Hematopoietic multipotent progenitor cell treated with erythropoietin and hydrocortisone succinate and interleukin-3 and kit ligand, for 4 days (in vitro differentiated cells): ENCODE data around the gene MARCHF7.
"Not testable (repeated sequence)": the region's sequence is repeated elsewhere in the genome, so short reads cannot be mapped to it uniquely, and the experiment has no call there.

ENCODE experiments used
- DNase-seq: peaks from one replicate; pipeline ENCODE4 v3.0.0-alpha.2; 2015

MARCHF7 gene

GRCh38 chr2:159712143-159712928 is at the start of gene MARCHF7:
Gene MARCHF7 (plus strand): TSS chr2:159712506. CDS start chr2:159729023, 16,517 bp downstream.
- DNase-seq, result peak; percentile 98

- not testable (repeated sequence) for DNase-seq
Measured at GRCh38 chr2:159667423-159667822, 44.9 kb upstream of the MARCHF7 start.

GRCh38 chr2:159671047-159671446 is 41.3 kb upstream of the MARCHF7 start:
- DNase-seq, result no peak

- peak; percentile 61 for DNase-seq
Measured at GRCh38 chr2:159677654-159678053, 34.7 kb upstream of the MARCHF7 start.

- DNase-seq, result no peak
Measured at GRCh38 chr2:159680692-159681091, 31.6 kb upstream of the MARCHF7 start.

- DNase-seq, result no peak
Measured at GRCh38 chr2:159683817-159684216, 28.5 kb upstream of the MARCHF7 start.

GRCh38 chr2:159684796-159685195 is 27.5 kb upstream of the MARCHF7 start:
- DNase-seq, result no peak

- no peak for DNase-seq
Measured at GRCh38 chr2:159694500-159695040, 17.7 kb upstream of the MARCHF7 start.

- peak; percentile 41 for DNase-seq
Measured at GRCh38 chr2:159695795-159696448, 16.4 kb upstream of the MARCHF7 start.

GRCh38 chr2:159703491-159703890 is 8.8 kb upstream of the MARCHF7 start:
- no peak for DNase-seq

- DNase-seq, result peak; percentile 59
Measured at GRCh38 chr2:159706385-159706980, 5.8 kb upstream of the MARCHF7 start.

- DNase-seq, result no peak
Measured at GRCh38 chr2:159708066-159708760, 4.1 kb upstream of the MARCHF7 start.

- peak; percentile 51 for DNase-seq
Measured at GRCh38 chr2:159710601-159711180, 1.6 kb upstream of the MARCHF7 start.

GRCh38 chr2:159711562-159712142 is 654 bp upstream of the MARCHF7 start:
- no peak for DNase-seq

GRCh38 chr2:159712929-159713420 is 669 bp downstream of the MARCHF7 start:
- DNase-seq, result peak; percentile 60

GRCh38 chr2:159713631-159714246 is 1.4 kb downstream of the MARCHF7 start:
- peak; percentile 62 for DNase-seq

- DNase-seq, result peak; percentile 14
Measured at GRCh38 chr2:159714247-159714930, 2.1 kb downstream of the MARCHF7 start.

GRCh38 chr2:159715451-159715850 is 3.1 kb downstream of the MARCHF7 start:
- no peak for DNase-seq

- DNase-seq, result not testable (repeated sequence)
Measured at GRCh38 chr2:159716409-159716808, 4.1 kb downstream of the MARCHF7 start.

- DNase-seq, result no peak
Measured at GRCh38 chr2:159716857-159717256, 4.6 kb downstream of the MARCHF7 start.

GRCh38 chr2:159720676-159721075 is 8.4 kb downstream of the MARCHF7 start:
- DNase-seq, result no peak
